Cardiac fibroblast (primary cell): ENCODE data around the gene TRNP1.
"Not testable (repeated sequence)": the region's sequence is repeated elsewhere in the genome, so short reads cannot be mapped to it uniquely, and the experiment has no call there.

Experiments
- DNase-seq, 2 donors: peaks; one replicate each; pipeline versions ENCODE4 v3.0.0 to v3.0.0-alpha.2; 2010; ENCODE audit warnings: low read depth in 2 of 2
- H3K4me3 ChIP-seq, 2 donors: replicated peaks in 1 of 2; 1 replicate in 1 of 2; 2 replicates in 1 of 2; pipeline ENCODE4 v1.5.1; 2011; ENCODE audit warnings: low read depth in 2 of 2, low read length in 2 of 2, mild to moderate bottlenecking in 2 of 2, moderate library complexity in 1 of 2
- TF ChIP-seq, protein P1 (sequence below): IDR thresholded peaks from one replicate; pipeline ENCODE4 v1.5.1; 2011; ENCODE audit warnings: low read depth, mild to moderate bottlenecking, low read length, inconsistent platforms

The TRNP1 gene

DNA sequence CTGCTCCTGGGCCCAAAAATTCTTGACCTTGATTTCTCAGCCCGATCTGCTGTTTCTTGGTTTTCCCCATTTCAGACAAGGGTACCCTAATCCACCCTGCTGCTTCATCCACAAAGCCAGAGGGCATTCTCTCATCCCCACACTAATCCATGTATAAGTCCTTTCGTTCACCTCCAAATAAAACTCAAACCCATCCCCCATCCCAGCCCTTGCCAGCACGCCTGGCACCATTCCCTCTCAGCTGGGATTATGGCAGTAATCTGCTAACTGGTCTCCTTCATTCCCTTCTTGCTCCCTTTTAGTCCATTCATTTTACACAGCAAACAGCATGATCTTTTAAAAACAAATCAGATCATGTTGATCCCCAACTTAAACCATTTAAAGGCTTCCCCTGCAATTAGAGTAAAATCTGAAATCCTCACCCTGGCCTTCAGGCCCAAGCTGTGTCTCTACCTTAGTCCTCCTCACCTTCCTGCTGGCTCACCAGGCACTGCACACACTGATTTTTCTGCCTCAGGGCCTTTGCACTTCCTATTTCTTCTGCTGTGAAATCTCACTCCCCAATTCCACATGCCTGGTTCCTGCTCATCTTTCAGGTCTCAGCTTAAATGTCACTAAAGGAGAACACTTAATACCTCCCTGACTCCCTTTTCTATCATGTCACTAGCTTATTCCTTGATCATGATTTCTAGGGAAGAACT lies 12.2 kb upstream of the TRNP1 start:
- DNase-seq = no peak
- TF ChIP-seq, protein P1, sequence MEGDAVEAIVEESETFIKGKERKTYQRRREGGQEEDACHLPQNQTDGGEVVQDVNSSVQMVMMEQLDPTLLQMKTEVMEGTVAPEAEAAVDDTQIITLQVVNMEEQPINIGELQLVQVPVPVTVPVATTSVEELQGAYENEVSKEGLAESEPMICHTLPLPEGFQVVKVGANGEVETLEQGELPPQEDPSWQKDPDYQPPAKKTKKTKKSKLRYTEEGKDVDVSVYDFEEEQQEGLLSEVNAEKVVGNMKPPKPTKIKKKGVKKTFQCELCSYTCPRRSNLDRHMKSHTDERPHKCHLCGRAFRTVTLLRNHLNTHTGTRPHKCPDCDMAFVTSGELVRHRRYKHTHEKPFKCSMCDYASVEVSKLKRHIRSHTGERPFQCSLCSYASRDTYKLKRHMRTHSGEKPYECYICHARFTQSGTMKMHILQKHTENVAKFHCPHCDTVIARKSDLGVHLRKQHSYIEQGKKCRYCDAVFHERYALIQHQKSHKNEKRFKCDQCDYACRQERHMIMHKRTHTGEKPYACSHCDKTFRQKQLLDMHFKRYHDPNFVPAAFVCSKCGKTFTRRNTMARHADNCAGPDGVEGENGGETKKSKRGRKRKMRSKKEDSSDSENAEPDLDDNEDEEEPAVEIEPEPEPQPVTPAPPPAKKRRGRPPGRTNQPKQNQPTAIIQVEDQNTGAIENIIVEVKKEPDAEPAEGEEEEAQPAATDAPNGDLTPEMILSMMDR = no peak
- H3K4me3 ChIP-seq = no peak overlapping the region

DNA sequence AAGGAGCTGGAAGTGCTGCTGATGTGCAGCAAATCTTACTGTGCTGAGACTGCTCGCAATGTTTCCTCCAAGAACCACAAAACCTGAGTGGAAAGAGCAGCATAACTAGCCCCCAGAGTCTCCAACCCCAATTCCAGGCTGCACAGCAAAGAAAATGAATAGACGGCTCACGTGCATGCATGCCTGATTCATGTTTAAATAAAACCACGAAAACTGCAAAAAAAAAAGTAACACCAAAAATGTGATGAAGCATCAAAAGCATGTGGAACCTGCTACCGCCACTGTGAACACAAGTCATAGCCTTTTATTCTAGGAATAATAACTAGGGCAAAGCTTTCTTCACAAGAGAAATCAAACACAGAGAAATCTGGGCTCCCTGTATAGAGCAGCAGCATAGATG lies 9.6 kb upstream of the TRNP1 start:
- TF ChIP-seq, protein P1 = no peak
- DNase-seq = no peak
- no peak overlapping the region for H3K4me3 ChIP-seq

DNA sequence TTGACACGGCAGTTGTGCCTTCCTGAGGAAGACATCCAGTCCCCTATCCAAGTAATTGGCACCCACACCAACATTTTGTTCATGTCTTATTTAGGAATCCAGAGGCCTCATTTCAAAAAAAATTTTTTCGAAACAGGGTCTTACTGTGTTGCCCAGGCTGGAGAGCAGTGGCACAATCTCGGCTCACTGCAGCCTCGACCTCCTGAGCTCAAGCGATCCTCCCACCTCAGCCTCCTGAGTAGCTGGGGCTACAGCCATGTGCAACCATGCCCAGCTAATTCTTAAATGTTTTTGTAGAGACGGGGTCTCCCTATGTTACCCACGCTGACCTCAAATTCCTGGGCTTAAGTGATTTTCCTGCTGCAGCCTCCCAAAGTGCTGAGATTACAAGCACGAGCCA lies 9.2 kb upstream of the TRNP1 start:
- TF ChIP-seq, protein P1 = no peak
- DNase-seq = no peak
- no peak overlapping the region for H3K4me3 ChIP-seq

DNA sequence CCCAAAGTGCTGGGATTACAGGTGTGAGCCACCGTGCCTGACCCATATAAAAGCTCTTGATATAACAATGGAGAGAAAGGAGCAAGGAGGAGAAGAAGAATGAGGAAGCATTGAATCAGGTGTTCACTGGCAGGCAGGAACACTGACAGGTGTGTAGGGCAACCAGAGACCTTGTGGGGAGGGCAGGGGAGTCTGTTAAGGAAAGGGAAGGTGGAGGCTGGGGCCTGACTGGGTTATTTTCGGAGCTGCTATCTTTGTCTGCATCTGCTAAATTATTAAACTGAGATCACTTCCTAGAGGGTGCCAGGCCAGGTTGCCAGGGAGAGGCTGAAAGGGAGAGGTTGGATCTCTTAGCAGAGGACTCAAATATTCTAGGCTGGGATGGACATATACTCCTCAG lies 6.8 kb upstream of the TRNP1 start:
- TF ChIP-seq, protein P1 = no peak
- DNase-seq = no peak
- no peak overlapping the region for H3K4me3 ChIP-seq

DNA sequence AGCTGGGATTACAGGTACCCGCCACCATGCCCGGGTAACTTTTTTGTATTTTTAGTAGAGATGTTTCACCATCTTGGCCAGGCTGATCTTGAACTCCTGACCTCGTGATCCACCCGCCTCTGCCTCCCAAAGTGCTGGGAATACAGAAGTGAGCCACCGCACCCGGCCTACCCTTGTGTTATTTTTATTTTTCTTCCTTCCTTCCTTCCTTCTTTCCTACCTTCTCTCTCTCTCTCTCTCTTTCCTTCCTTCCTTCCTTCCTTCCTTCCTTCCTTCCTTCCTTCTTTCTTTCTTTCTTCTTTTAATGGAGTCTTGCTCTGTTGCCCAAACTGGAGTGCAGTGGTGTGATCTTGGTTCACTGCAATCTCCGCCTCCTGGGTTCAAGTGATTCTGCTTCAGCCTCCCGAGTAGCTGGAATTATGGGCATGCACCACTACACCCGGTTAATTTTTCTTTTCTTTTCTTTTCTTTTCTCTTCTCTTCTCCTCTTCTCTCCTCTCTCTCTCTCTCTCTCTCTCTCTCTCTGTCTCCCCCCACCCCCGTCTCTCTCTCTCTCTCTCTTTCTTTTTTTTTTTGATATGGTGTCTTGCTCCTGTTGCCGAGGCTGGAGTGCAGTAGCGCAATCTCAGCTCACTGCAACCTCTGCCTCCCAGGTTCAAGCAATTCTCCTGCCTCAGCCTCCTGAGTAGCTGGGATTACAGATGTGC lies 3.9 kb upstream of the TRNP1 start:
- not testable (repeated sequence) for H3K4me3 ChIP-seq, DNase-seq

DNA sequence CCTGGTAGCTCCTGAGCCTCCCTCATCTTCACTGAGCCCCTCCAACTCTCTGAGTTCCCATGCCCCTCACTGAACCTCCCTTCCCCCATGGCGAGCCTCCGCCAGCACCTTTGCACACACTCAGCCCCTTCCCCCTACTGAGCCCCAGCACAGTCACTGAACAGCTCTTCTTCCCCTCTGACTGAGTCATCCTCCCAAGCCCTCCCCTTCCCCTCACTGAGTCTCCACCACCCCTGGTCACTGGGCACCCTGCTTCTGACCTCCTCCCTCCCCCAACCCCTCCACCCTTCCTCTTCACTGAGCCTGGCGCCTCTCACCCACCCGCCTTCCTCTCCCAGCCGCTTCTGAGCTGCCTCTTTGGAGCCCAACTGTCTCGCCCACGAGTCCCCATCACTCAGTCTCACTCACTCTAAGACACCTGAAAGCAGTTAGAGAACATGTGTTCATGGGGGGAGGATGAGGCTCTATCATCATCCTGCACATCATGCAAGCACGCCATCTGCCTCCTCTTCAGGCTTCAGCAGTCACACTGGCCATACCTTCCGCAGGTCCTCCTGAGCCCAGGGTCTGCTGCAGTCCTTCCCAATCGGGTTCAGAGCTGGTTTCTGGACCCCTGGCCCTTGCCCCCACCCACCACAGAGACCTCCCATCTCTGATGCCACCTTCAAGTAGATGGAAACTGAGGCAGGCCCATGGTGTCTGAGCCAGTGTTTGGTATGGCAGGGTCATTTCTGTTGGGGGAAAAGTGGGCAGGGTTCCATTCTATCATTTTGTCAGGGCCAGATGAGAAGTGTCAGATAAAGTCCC lies 2.0 kb upstream of the TRNP1 start:
- DNase-seq = no peak
- no peak overlapping the region for H3K4me3 ChIP-seq
- TF ChIP-seq, protein P1 = no peak
